HG03039 (cell line): ENCODE results near the gene CDRT15L2.
A peak's percentile ranks its signal among the peaks of the same experiment; 100 is the strongest.
"Not testable (repeated sequence)": the region's sequence is repeated elsewhere in the genome, so short reads cannot be mapped to it uniquely, and the experiment has no call there.

Experiments
- ATAC-seq: cut with Tn5 transposase; IDR thresholded peaks from one replicate; pipeline ENCODE4 v1.9.1; 2021; ENCODE audit warnings: mild to moderate bottlenecking, moderate library complexity; ENCODE audit not compliant: unreplicated experiment

Gene CDRT15L2

GRCh38 chr17:20579424-20579823 lies at the start of gene CDRT15L2:
TSS of gene CDRT15L2 (plus strand) at chr17:20579724. CDS start at chr17:20579744, 20 bp downstream.
- ATAC-seq = not testable (repeated sequence)

GRCh38 chr17:20530104-20530503 lies 49.4 kb upstream of the CDRT15L2 start:
- ATAC-seq = not testable (repeated sequence)

GRCh38 chr17:20532544-20533090 lies 46.9 kb upstream of the CDRT15L2 start:
- not testable (repeated sequence) for ATAC-seq

- ATAC-seq = not testable (repeated sequence)
Measured at GRCh38 chr17:20533206-20533605, 46.3 kb upstream of the CDRT15L2 start.

GRCh38 chr17:20534711-20535550 lies 44.6 kb upstream of the CDRT15L2 start:
- ATAC-seq = not testable (repeated sequence)

GRCh38 chr17:20540414-20540813 lies 39.1 kb upstream of the CDRT15L2 start:
- peak; percentile 88 for ATAC-seq

GRCh38 chr17:20540865-20541264 lies 38.7 kb upstream of the CDRT15L2 start:
- peak; percentile 10 for ATAC-seq

- ATAC-seq = not testable (repeated sequence)
Measured at GRCh38 chr17:20541853-20542546, 37.5 kb upstream of the CDRT15L2 start.

GRCh38 chr17:20547923-20548322 lies 31.6 kb upstream of the CDRT15L2 start:
- not testable (repeated sequence) for ATAC-seq

GRCh38 chr17:20552920-20553319 lies 26.6 kb upstream of the CDRT15L2 start:
- not testable (repeated sequence) for ATAC-seq

GRCh38 chr17:20554728-20555127 lies 24.8 kb upstream of the CDRT15L2 start:
- ATAC-seq = not testable (repeated sequence)

- not testable (repeated sequence) for ATAC-seq
Measured at GRCh38 chr17:20555135-20556010, 24.2 kb upstream of the CDRT15L2 start.

GRCh38 chr17:20558096-20558495 lies 21.4 kb upstream of the CDRT15L2 start:
- ATAC-seq = not testable (repeated sequence)

GRCh38 chr17:20559018-20559417 lies 20.5 kb upstream of the CDRT15L2 start:
- ATAC-seq = not testable (repeated sequence)

GRCh38 chr17:20562587-20562986 lies 16.9 kb upstream of the CDRT15L2 start:
- ATAC-seq = no peak

- ATAC-seq = not testable (repeated sequence)
Measured at GRCh38 chr17:20565245-20565644, 14.3 kb upstream of the CDRT15L2 start.

- no peak for ATAC-seq
Measured at GRCh38 chr17:20565711-20566110, 13.8 kb upstream of the CDRT15L2 start.

GRCh38 chr17:20566736-20567135 lies 12.8 kb upstream of the CDRT15L2 start:
- not testable (repeated sequence) for ATAC-seq

- not testable (repeated sequence) for ATAC-seq
Measured at GRCh38 chr17:20567421-20567820, 12.1 kb upstream of the CDRT15L2 start.

GRCh38 chr17:20568604-20569003 lies 10.9 kb upstream of the CDRT15L2 start:
- not testable (repeated sequence) for ATAC-seq
